GM18858 (cell line): ENCODE data around the gene EYS.
"Not testable (repeated sequence)": the region's sequence is repeated elsewhere in the genome, so short reads cannot be mapped to it uniquely, and the experiment has no call there.

ENCODE experiments used
- ATAC-seq: cut with Tn5 transposase; IDR thresholded peaks from one replicate; pipeline ENCODE4 v1.9.1; 2021; ENCODE audit not compliant: unreplicated experiment

Gene EYS

GRCh38 chr6:63936399-63936798 lies 1770.6 kb downstream of the EYS start:
- ATAC-seq: no peak

DNA sequence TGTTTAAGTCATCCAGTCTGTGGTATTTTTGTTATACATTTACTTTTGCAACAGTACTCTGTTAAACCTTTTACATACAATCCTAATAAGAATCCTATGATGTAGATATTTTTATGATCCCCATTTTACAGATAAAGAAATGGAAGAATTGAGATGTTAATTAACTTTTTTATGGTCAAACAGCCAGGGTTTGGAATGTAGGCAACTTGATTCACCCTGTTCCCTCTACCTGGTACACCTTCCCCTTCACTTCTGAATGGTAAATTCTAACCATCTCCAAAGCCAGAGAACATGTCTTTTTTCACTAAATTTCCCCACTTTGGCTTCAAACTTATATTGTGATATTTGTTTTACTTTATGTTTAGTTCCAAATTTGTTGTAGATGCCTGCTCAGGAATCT lies 1771.3 kb downstream of the EYS start:
- ATAC-seq: no peak

GRCh38 chr6:63933948-63934347 lies 1773.1 kb downstream of the EYS start:
- not testable (repeated sequence) for ATAC-seq

GRCh38 chr6:63930848-63931247 lies 1776.2 kb downstream of the EYS start:
- no peak for ATAC-seq

GRCh38 chr6:63929111-63929510 lies 1777.9 kb downstream of the EYS start:
- ATAC-seq: no peak

GRCh38 chr6:63928613-63929012 lies 1778.4 kb downstream of the EYS start:
- no peak for ATAC-seq

DNA sequence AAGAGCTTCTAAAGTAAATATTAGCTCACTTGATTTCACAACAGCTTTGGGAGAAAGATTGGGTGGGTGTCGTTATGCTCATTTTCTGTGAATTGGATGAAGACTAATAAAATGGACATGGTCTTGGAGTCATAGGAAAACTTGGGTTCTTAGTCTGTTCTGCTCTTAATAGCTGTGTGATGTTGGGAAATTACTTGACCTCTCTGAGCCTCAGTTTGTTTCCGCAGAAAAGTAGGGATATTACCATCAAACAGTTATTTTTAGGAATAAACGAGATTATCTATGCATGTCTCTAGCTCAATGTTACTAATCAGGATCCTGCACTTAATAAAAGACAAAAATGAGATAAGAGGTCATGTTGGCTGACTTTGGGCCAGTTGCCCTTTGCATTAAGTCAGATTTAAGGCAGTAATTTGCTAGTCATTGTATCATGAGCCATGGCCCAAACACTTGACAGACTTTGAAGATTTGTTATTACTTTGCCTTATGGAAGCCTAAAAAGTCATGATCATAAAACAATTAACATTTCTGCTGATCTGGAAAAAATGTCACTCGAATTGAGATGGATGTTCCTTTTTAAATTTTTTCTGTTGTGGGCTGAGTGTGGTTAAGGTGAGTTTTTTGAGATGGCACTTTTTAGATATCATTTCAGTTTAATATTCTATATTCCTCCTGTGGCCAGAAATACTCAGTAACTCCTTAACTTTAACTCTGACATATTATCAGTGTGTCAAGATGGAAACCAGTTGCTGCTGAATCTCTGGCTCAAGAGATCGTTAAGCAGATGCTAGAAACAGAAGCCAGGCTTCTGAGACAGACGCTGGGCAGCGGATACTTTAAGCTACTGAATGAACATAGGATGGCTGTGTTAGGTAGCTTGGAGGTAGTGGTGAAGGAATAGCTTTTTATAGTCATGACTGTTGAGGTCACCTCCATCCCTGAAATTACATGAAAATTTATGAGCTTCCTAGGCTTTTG lies 1779.8 kb downstream of the EYS start:
- no peak for ATAC-seq

- no peak for ATAC-seq
These were observed 1780.7 kb downstream of the EYS start for GRCh38 chr6:63926258-63926780.

GRCh38 chr6:63923139-63923739 lies 1783.8 kb downstream of the EYS start:
- peak; percentile 87 for ATAC-seq

GRCh38 chr6:63919556-63920110 lies 1787.4 kb downstream of the EYS start:
- ATAC-seq: no peak

- ATAC-seq: no peak
These were observed 1794.1 kb downstream of the EYS start for GRCh38 chr6:63912887-63913286.

DNA sequence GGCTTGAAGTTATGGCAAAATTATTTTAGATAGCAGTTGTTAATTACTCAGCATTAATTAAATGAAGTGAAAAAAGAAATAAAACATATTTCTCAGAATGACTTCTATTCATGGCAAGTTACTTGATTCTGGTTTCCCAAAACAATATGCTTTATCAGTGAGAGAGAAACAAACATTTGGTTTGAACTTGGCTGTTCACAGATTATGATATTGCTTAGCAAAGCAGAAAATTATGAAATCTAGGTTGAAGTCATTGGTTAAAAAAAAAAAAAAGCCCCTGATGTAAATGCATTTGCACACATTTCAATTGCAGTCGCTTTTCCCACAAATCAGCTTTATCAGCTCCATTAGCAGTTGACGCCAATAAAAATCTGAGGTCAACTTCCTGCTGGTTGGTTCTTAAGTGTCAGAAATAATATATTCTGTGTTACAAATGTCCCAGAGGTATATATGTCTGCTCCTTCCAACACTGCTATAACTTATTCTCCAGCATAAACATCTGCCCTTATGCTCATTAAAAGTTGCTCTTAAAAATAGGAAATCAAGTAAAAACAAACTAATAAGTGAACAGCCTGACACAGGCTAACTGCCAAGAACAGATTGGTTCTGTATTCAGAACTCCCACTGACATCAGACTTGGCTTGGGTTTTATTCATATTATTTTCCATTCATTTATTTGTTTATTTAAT lies 1796.0 kb downstream of the EYS start:
- no peak for ATAC-seq

GRCh38 chr6:63904650-63905248 lies 1802.3 kb downstream of the EYS start:
- peak; percentile 76 for ATAC-seq

DNA sequence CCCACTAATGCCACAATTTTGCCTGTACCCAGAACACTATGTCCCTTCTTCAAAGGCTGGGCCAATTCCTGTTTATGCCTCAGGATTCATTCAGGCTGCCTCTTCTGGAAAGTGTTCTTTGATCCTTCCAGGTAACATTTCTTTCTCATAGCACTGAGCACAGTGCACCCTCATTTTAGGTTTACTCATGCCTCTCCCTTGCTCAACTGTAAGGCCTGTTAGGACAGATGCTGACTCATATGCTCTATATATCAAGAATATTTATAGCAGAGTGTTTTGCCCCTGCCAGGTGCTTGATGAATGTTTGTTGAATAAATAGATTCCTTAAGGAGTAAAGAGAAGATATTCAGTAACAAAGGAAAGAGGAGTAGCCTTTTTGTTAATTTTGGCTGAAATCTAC lies 1807.5 kb downstream of the EYS start:
- no peak for ATAC-seq

DNA sequence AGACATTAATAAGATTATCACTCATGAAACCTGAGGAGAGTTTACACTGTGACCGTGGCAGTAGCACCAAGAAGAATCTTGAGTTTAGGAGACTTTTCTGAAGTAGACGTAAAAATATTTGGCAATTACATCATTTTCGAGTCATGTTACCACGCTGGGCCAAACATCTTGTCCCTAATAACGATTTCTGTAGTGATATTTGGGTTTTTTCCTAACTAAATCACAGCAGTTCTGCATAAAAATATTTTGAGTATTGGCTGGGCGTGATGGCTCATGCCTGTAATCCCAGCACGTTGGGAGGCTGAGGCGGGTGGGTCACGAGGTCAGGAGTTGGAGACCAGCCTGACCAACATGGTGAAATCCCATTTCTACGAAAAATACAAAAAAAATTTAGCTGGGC lies 1809.1 kb downstream of the EYS start:
- ATAC-seq: no peak

DNA sequence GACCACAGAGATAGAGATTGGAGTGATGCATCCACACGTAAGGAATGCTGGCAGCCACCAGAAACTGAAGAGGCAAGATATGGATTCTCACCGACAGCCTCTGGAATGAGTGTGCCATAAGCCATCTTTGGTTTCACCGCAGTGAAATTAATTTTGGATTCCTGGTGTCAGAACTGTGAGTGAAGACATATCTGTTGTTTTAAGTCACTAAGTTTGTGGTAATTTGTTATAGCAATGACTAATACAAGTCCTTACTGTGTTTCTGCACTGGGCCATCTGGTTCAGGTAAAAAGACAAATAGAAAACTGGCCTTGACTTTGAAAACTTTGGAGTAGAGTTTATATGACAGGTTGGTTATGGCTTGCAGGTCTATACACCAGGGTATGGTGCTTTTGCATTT lies 1809.6 kb downstream of the EYS start:
- no peak for ATAC-seq

GRCh38 chr6:63888416-63888815 lies 1818.6 kb downstream of the EYS start:
- ATAC-seq: no peak

DNA sequence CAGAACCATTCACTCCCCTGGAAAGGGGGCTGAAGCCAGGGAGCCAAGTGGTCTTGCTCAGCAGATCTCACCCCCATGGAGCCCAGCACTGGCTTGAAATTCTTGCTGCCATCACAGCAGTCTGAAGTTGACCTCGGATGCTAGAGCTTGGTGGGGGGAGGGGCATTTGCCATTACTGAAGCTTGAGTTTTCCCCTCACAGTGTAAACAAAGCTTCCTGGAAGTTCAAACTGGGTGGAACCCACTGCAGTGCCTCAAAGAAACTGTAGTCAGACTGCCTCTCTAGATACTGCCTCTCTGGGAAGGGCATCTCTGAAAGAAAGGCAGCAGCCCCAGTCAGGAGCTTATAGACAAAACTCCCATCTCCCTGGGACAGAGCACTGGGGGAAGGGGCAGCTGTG lies 1819.2 kb downstream of the EYS start:
- not testable (repeated sequence) for ATAC-seq

- ATAC-seq: no peak
These were observed 1819.8 kb downstream of the EYS start for GRCh38 chr6:63887002-63887751.

GRCh38 chr6:63886341-63886740 lies 1820.7 kb downstream of the EYS start:
- ATAC-seq: no peak
